HG03064 (cell line): ENCODE measurements around the gene RPA4.
"Not testable (repeated sequence)": the region's sequence is repeated elsewhere in the genome, so short reads cannot be mapped to it uniquely, and the experiment has no call there.

ENCODE experiments used
- ATAC-seq: cut with Tn5 transposase; IDR thresholded peaks from one replicate; pipeline ENCODE4 v1.9.1; 2021; ENCODE audit warnings: low read depth; ENCODE audit not compliant: unreplicated experiment

Gene RPA4

GRCh38 chrX:96883608-96884007 lies at the start of gene RPA4:
Gene RPA4 (plus strand): TSS chrX:96883908. CDS start chrX:96884311, 403 bp downstream.
- ATAC-seq = no peak

- no peak for ATAC-seq
Measured at GRCh38 chrX:96834137-96834536, 49.6 kb upstream of the RPA4 start.

DNA sequence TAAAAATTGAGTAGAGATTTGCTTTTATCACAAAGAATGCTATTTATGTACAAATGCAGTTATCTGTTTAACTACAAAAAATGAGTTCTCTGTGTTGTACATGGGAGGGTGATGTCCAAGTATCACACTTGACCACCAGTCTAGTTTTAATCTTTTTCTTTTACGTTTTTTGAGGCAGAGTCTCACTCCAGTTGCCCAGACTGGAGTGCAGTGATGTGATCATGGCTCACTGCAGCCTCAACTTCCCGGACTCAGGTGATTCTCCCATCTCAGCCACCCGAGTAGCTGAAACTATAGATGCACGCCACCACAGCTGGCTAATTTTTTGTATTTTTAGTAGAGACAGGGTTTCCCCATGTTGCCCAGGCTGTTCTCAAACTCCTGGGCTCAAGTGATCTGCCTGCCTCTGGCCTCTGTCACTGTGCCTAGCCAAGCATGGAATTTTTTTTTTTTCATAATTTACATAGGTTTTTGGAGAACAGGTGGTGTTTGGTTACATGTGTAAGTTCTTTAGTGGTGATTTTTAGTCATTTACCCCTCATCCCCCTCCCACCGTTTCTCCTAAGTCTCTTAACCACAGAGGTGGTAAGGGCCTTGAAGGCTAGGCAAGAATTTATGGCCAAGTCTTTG lies 47.9 kb upstream of the RPA4 start:
- ATAC-seq = peak; percentile 75

GRCh38 chrX:96837808-96838207 lies 45.9 kb upstream of the RPA4 start:
- no peak for ATAC-seq

- no peak for ATAC-seq
Measured at GRCh38 chrX:96838537-96838936, 45.2 kb upstream of the RPA4 start.

DNA sequence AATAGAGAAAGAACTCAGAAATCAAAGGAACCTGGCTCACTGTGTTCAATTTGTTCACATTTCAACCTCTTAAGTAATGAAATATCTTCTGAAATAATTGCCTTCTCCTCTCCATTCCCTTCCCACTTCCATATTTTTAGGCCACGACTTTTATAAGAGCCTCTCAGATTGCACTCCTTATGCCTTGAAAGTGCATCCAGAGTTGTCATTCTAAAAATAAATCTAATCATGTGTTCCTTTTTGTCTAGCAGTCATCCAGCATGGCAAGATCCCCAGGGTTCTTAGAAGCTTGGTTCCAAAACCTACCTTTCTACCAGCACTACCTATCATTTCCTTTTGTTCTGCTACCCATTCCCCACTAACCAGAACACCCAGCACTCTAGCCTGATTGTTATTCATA lies 42.4 kb upstream of the RPA4 start:
- no peak for ATAC-seq

GRCh38 chrX:96841866-96842265 lies 41.8 kb upstream of the RPA4 start:
- not testable (repeated sequence) for ATAC-seq

GRCh38 chrX:96843566-96843965 lies 40.1 kb upstream of the RPA4 start:
- ATAC-seq = no peak

- ATAC-seq = no peak
Measured at GRCh38 chrX:96846841-96847240, 36.9 kb upstream of the RPA4 start.

DNA sequence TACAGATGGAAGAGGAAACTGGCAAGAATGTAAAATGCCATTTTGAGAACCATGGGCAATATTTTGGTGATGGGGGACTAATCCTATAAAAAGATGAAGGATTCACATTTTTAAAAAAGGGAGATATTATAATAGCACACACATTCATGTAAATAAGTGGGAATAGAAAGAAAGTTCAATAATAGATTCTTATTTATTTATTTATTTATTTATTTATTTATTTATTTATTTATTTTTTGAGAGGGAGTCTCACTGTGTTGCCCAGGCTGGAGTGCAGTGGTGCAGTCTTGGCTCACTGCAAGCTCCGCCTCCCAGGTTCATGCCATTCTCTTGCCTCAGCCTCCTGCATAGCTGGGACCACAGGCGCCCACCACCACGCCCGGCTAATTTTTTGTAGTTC lies 24.3 kb upstream of the RPA4 start:
- not testable (repeated sequence) for ATAC-seq

- peak; percentile 50 for ATAC-seq
Measured at GRCh38 chrX:96861218-96861617, 22.5 kb upstream of the RPA4 start.

DNA sequence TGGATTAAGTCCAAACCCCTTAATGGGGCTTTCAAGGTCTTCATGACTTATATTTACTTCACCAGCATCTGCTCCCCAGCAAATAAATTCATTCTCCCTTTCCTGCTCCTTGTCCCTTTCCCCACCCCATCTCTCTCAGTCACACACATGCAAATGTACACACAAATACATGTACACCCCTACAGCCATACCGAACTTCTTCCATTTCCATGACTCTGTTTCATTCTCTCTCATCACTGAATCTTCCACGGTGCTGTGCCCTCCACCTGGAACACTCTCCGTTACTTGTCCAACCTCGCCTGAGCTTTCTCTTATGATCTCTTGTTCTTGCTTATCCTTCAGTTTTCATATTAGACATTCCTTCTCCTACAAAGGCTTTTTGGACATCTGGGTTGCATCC lies 22.0 kb upstream of the RPA4 start:
- ATAC-seq = peak; percentile 17

- ATAC-seq = no peak
Measured at GRCh38 chrX:96884027-96884426, 319 bp downstream of the RPA4 start.

DNA sequence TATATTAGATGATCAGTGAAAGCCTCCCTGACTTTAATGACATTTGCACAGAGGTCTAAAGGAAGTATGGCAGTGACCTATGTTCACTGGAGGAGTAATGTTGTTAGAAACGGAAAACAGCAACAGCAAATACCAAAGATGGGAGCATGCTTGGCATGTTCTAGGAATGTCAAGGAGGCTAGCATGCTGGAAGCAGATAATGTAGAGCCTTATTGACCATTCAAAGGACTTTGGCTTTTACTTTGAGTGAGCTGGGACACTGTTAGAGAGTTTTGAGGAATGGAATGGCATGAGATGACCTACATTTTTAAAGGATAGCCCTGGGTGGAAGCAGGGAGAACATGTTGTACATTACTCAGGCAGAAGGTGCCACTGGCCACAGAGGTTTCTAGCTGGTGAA lies 6.0 kb downstream of the RPA4 start:
- no peak for ATAC-seq

DNA sequence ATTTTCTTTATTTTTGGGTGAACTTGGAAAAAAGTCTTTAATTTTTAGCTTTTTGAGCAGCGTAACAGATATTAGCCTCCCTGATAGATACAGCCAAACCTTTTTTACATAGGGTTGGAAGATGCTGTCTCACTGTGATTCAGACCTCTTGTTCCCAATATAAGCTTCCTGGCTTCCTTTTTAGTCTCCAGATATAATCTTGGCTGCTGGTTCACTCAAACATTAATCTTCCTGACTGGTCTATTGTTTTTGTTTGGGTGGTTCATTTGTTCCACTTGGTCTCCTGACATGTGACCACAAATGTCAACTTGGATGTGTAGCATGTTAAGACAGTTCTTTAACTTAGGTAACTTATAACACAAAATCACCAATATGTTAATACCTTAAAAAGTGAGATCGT lies 23.0 kb downstream of the RPA4 start:
- no peak for ATAC-seq

DNA sequence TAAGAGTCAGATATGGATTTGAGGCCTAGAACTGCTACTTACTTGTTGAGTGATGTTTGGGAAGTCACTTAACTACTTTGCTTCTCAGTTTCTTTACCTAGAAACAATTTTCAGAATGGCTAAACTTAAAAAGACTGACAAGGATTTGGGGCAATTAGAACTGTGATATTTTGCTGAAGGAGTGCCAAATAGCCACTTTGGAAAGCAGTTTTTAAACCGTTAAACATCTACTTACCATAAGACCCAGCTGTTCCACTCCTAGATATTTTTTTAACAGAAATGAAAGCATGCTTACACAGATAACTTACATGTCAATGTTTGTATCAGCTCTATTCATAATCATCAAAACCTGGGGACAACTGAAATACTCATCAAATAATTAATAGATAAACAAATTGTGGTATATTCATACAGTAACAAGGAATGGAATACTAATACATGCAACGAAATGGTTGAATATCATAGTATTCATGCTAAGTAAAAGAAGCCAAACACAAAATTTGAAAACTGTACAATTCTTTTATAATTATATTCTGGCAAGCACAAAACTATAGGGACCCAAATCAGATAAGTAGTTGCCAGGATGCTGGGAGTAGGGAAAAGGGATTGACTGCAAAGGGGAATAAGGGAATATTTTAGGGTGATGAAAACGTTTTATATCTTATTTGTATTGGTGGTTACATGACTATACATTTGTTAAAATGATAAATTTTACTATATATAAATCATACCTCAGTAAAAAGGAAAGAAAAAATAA lies 24.0 kb downstream of the RPA4 start:
- ATAC-seq = no peak

DNA sequence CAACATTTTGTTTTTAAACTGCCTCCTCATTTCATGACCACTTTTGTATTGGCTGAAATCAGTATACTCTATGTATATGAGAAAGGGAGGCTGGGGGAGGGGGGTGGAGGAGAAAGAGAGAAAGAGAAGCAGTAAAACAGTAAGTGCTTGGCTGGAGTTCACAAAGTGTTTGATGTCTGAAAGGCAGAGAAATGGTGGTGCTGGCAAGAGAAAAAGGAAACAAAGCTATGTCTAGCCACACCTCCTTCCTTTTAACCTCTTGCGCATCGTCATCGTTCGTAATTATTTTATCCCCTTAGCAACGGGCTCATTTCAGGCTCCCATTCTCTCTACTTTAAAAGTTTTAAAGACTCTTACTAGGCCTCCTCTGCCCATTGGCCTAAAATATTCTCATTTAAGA lies 25.6 kb downstream of the RPA4 start:
- ATAC-seq = no peak

GRCh38 chrX:96918864-96919263 lies 35.2 kb downstream of the RPA4 start:
- no peak for ATAC-seq

DNA sequence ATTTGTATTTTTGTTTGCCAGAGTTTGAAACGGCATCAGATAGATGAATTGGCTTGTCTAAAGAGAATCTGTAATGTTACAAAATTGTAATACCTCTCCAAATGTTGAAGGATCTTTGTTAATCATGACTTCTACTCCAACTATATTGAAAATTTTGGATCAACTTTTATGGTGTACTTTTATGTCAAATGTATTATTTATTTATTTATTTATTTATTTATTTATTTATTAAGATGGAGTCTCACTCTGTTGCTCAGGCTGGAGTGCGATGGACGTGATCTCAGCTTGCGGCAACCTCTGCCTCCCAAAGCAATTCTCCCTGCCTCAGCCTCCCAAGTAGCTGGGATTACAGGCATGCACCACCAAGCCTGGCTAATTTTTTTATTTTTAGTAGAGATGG lies 36.0 kb downstream of the RPA4 start:
- no peak for ATAC-seq

DNA sequence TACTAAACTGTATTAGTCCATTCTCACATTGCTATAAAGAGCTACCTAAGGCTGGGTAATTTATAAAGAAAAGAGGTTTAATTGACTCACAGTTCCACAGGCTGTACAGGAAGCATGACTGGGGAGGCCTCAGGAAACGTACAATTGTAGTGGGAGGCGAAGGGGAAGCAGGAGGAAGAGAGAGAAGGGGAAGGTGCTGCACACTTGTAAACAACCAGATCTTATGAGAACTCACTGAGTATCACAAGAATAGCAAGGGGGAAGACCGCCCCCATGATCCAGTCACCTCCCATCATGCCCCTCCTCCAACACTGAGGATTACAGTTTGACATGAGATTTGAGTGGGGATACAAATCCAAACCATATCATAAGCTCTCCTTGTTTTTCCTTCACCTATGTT lies 40.9 kb downstream of the RPA4 start:
- no peak for ATAC-seq

DNA sequence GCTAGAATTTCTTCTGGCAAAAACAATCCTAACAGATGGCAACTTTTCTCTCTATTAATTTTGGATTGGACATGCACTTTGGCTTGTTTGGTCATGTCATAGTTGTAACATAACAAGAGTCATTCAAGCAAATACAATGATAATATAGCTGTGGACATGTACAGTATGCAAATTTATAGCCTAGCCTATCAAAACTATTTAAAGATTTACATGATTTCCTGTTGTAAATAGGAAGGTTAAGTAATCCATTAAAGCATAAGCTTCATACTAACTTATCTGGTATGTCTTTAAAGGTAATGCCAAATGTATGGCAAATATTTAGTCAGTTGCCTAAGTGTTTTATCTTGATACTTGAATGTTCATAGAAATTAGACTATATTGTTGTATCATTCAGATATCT lies 45.3 kb downstream of the RPA4 start:
- no peak for ATAC-seq
